HUDEP-2 (cell line): Measurements from ENCODE around the gene ALG3.

Experiments
- DNase-seq, 76 experiments: peaks; one replicate each; lab custom pipeline; 2025; ENCODE audit not compliant: unreplicated experiment in 76 of 76; lab: John Stamatoyannopoulos, UW

ALG3 gene

DNA sequence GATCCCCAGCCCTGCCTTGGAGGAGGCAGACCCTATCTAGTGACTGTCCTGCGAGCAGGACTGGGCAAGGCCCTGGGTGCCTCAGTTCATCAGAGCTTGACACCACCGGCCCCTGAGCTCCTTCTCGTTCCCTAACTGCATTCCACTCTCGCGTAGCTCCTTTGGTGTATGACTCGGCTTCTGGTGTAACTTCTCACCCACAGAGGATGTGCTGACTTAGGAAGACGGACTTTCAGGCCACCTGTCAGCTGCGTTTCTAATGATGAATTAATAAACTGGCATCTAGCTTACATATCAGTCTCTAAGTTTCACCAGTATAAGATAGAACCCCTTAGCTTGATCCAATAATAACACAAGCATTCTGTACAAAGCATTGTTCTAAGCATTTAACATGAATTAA, 45.2 kb downstream of the ALG3 start:
- no peak for DNase-seq

DNA sequence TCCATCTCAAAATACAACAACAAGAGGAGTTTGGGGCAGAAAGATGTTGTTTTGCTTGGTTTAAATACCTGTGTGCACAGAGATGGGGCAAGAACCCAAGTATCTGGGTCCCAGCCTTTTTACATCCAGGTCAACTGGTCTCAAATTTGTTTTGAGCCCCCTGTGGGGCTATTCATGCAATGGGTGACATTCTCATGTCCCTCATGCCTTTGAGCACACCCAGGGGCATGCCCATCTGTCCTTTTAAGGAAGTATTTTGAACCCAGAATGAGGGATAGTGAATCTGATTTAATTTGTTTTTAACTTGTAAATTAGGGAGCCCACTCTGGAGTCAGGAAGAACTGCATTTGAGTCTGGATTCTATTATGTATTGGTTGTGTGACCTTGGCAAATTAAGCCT, 47.9 kb downstream of the ALG3 start:
- DNase-seq = no peak

DNA sequence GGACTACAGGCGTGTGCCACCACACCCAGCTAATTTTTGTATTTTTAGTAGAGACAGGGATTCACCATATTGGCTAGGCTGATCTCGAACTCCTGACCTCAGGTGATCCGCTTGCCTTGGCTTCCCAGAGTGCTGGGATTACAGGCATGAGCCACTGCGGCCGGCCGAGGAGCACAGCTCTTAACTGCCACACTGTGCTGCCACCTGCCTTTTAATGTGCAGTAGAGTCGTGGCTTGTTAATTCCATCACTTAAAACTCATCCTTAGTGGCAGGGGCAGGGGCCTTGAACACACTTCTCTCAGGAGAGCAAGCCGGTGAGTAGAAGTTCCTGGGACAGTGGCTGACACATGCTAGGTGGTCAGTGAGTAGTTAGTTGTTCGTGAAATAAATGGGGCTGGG, 50.3 kb downstream of the ALG3 start:
- no peak for DNase-seq

DNA sequence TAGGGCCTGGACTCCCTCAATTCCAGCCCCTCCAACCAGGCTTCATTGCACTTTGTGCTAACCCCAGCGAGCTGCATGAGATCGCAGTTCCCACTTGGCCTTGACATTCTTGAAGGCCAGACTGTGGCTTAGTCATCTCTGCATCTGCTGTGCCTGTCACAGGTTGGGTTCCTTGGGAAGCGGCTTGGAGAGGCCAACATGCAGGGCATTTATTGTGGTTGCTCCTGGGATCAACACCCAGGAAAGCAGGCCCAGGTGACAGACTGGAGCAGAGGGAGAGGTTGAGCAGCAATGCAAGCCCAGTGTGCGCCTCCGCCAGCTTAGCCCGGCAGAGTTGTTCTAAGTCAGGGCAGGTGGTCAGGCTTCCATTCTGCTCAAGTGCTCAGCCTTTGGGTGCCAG, 52.2 kb downstream of the ALG3 start:
- DNase-seq = no peak

DNA sequence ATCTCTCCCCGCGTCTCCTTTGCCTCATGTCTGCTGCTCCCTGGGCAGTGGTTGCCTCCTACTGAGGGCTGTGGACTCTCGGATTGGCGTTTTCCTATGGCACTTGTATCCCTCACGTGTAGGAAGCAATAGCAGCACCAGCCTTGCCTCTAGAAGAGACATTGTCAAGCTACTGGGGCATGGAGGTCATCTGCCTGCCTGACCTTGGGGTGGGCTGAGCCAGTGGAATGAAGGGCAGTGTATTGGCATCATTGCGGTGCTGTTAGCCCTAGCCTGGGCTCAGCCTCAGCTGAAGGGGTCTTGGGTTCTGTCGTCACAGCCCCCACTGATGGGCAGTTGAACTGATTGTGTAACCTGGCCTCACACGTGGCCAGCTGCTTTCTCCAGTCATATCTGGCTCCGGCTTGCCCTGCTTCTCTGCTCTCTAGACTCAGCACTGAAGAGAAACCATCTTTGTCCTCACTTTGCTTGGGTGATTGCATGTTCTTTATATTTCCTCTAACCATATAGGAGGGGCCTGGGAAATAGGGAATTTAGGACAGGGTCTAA, 54.7 kb downstream of the ALG3 start:
- no peak for DNase-seq

DNA sequence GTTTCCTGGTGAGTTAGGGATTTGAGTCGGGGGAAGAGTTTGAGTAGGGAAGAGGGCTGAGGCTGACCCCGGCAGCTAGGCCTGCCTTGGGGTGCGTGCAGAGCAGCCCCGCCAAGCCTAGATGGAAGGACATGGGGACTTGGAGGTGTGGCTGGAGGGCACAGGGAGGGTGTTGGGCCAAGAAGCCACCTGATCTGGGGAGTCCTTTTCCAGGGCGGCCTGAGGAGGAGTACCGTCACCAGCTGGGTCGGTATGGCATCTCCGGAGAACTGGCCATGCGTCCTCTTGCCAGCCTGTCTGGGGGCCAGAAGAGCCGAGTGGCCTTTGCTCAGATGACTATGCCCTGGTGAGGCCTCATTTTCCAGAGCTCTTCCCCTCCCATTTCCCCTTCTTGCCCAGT, 55.9 kb downstream of the ALG3 start:
- DNase-seq = no peak
